ENCODE measurements around the gene PDZD4. TPM values are rescaled to one million over a fixed set of nuclear protein-coding genes. Genes with fewer than 3 reads are reported as not detected.
"Not testable (repeated sequence)": the region's sequence is repeated elsewhere in the genome, so short reads cannot be mapped to it uniquely, and the experiment has no call there.

PDZD4 gene
- total RNA-seq, 1 donor from 2014 or later: 15.1 TPM

GRCh38 chrX:153836921-153837320 is 6.6 kb upstream of the PDZD4 start:
- DNase-seq (ENCODE audit: low spot score): no peak

GRCh38 chrX:153832728-153833127 is 2.4 kb upstream of the PDZD4 start:
- no peak for DNase-seq (ENCODE audit: low spot score)

- DNase-seq (ENCODE audit: low spot score): no peak
These were observed 1.2 kb upstream of the PDZD4 start for GRCh38 chrX:153831429-153832150.

- no peak for DNase-seq (ENCODE audit: low spot score)
These were observed 490 bp upstream of the PDZD4 start for GRCh38 chrX:153830640-153831428.

GRCh38 chrX:153829549-153829798 is 870 bp downstream of the PDZD4 start:
- no peak for DNase-seq (ENCODE audit: low spot score)

- no peak for DNase-seq (ENCODE audit: low spot score)
These were observed 1.4 kb downstream of the PDZD4 start for GRCh38 chrX:153828723-153829548.

GRCh38 chrX:153828308-153828707 is 2.0 kb downstream of the PDZD4 start:
- DNase-seq (ENCODE audit: low spot score): no peak

- DNase-seq (ENCODE audit: low spot score): no peak
These were observed 2.4 kb downstream of the PDZD4 start for GRCh38 chrX:153827903-153828302.

GRCh38 chrX:153827016-153827415 is 3.3 kb downstream of the PDZD4 start:
- DNase-seq (ENCODE audit: low spot score): no peak

GRCh38 chrX:153825042-153825441 is 5.3 kb downstream of the PDZD4 start:
- DNase-seq (ENCODE audit: low spot score): no peak

- no peak for DNase-seq (ENCODE audit: low spot score)
These were observed 6.0 kb downstream of the PDZD4 start for GRCh38 chrX:153824348-153824747.

GRCh38 chrX:153821066-153821465 is 9.3 kb downstream of the PDZD4 start:
- DNase-seq (ENCODE audit: low spot score): no peak

- no peak for DNase-seq (ENCODE audit: low spot score)
These were observed 9.7 kb downstream of the PDZD4 start for GRCh38 chrX:153820601-153821000.

GRCh38 chrX:153819384-153820040 is 10.8 kb downstream of the PDZD4 start:
- DNase-seq (ENCODE audit: low spot score): no peak

GRCh38 chrX:153818571-153819383 is 11.6 kb downstream of the PDZD4 start:
- no peak for DNase-seq (ENCODE audit: low spot score)

- not testable (repeated sequence) for DNase-seq (ENCODE audit: low spot score)
These were observed 12.3 kb downstream of the PDZD4 start for GRCh38 chrX:153818064-153818463.

GRCh38 chrX:153816831-153817690 is 13.3 kb downstream of the PDZD4 start:
- DNase-seq (ENCODE audit: low spot score): no peak

- DNase-seq (ENCODE audit: low spot score): no peak
These were observed 15.6 kb downstream of the PDZD4 start for GRCh38 chrX:153814591-153815315.

GRCh38 chrX:153813161-153813560 is 17.2 kb downstream of the PDZD4 start:
- DNase-seq (ENCODE audit: low spot score): no peak

- DNase-seq (ENCODE audit: low spot score): no peak
These were observed 18.1 kb downstream of the PDZD4 start for GRCh38 chrX:153812220-153812619.

Measured in mucosa of gallbladder (tissue), 1 donor.